GM18498 (cell line): ENCODE results near the gene NPIPB6.
"Not testable (repeated sequence)": the region's sequence is repeated elsewhere in the genome, so short reads cannot be mapped to it uniquely, and the experiment has no call there.

Experiments used
- ATAC-seq: cut with Tn5 transposase; IDR thresholded peaks from one replicate; pipeline ENCODE4 v1.9.1; 2021; ENCODE audit warnings: mild to moderate bottlenecking, moderate library complexity; ENCODE audit not compliant: unreplicated experiment

The NPIPB6 gene

DNA sequence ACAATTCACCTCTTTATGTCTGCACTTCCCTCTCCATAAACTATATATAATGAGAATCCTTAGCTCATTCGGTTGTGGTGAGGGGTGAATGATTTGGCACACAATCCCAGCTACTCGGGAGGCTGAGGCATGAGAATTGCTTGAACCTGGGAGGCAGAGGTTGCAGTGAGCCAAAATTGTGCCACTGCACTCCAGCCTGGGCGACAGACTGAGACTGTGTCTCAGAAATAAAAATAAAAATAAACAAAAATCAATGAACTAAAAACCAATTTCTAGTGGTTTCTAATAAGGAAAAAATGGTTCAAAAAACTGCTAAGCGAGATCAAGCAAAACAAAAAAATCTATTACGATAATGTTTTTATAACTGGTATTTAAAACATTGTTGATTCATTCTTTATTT is at the start of gene NPIPB6:
TSS of gene NPIPB6 (minus strand) at position 101 of the 400 bp plus-strand sequence. CDS start 686 bp downstream, outside the sequence.
- not testable (repeated sequence) for ATAC-seq

GRCh38 chr16:28403220-28404072 is 40.1 kb upstream of the NPIPB6 start, which contains the start of gene EIF3CL:
Gene EIF3CL, minus strand, starts transcription at chr16:28403841. Its CDS starts 223 bp downstream, at chr16:28403618.
- peak; percentile 98 for ATAC-seq

GRCh38 chr16:28392054-28392453 is 28.7 kb upstream of the NPIPB6 start:
- not testable (repeated sequence) for ATAC-seq

DNA sequence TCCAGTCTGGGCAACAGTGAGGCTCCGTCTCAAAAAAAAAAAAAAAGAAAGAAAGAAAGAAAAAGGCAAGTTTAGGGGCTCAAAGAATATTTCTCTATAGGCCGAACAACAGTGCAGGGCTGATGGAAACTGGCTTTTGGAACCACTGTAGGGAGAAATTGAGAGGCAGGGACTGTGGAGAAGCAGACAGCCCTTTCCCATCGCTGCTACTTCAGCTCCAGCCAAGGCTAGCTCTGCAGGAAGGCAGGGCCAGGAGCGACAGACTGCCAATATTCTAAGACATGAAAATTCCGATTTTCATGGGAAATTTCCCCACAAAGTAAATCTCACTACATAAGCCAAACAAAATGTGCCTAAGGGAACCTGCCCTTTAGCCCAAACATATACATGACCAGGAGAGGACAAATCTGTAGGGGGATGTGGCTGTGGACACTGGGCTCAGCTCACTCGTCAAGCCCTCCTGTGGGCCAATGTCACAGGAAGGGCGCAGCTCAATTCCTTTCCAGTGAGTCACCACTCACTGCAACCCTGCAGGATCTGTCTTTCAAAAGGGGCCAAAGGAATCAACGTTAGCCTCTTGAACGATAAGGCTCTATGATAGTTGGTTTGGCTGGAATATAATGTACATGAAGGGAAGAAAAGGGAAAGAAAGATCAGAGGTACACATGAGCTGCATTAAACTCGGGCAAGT is 19.0 kb upstream of the NPIPB6 start:
- not testable (repeated sequence) for ATAC-seq

DNA sequence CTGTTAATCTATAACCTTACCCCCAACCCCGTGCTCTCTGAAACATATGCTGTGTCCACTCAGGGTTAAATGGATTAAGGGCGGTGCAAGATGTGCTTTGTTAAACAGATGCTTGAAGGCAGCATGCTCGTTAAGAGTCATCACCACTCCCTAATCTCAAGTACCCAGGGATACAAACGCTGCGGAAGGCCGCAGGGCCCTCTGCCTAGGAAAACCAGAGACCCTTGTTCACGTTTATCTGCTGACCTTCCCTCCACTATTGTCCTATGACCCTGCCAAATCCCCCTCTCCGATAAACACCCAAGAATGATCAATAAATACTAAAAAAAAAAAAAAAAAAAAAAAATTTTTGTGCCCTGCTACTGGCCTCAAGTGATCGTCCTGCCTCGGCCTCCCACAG is 14.5 kb upstream of the NPIPB6 start:
- not testable (repeated sequence) for ATAC-seq

GRCh38 chr16:28377108-28377625 is 13.9 kb upstream of the NPIPB6 start:
- ATAC-seq = not testable (repeated sequence)

GRCh38 chr16:28375115-28375514 is 11.8 kb upstream of the NPIPB6 start:
- not testable (repeated sequence) for ATAC-seq

DNA sequence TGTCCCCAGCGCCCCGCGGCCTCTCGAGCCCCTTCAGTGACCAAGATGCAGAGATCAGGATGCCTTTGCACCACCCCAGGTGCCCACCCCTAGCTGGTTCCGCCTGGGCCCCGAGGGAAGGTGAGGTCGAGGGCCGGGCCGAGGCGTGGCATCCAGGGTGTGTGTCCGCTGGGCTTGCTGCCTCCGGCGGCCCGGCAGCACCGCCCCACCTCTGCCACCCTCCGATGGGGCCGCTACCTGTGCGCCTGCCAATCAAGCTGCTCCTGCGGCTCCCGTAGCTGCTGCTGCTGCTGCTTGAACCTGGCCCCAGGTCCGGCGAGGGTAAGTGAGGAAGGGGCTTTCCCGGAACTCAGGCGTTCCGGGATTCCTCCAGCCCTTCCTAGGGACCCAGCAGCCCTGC is 11.0 kb upstream of the NPIPB6 start:
- ATAC-seq = not testable (repeated sequence)

GRCh38 chr16:28367926-28368325 is 4.6 kb upstream of the NPIPB6 start:
- not testable (repeated sequence) for ATAC-seq

GRCh38 chr16:28364268-28365173 is 1.2 kb upstream of the NPIPB6 start:
- peak; percentile 93 for ATAC-seq

- not testable (repeated sequence) for ATAC-seq
Observed at GRCh38 chr16:28362600-28362999, 708 bp downstream of the NPIPB6 start.

- ATAC-seq = not testable (repeated sequence)
Observed at GRCh38 chr16:28338230-28338629, 25.1 kb downstream of the NPIPB6 start.

- ATAC-seq = not testable (repeated sequence)
Observed at GRCh38 chr16:28336940-28337710, 26.2 kb downstream of the NPIPB6 start.

DNA sequence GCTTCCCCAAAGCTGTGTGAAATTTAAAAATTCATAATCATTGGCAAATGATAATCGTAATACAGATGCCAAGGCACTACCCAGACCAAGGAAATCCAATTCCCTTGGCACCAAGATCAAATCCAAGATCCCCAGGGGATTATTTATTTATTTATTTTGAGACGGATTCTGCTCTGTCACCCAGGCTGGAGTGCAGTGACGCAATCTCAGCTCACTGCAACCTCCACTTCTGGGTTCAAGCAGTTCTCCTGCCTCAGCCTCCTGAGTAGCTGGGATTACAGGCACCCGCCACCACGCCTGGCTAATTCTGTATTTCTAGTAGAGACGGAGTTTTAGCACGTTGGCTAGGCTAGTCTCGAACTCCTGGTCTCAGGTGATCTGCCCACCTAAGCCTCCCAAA is 27.6 kb downstream of the NPIPB6 start:
- not testable (repeated sequence) for ATAC-seq

DNA sequence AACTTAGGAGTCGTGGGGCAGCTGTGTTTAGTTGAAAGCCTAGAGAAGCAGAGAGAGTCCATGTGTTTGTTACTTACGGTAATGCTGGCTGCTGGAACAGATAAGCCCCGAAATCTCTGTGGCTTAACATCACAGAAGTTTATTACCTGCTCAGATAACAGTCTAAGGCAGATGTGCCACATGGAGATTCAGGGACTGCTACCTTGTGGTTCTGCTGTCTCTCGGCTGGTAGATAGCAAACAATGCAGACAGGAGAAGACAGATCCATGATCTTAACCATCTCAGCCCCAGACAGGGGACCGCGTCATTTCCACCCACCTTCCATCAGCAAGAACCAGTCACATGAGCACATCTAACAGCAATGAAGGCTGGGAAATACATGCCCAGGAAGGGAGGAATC is 30.7 kb downstream of the NPIPB6 start:
- ATAC-seq = not testable (repeated sequence)

DNA sequence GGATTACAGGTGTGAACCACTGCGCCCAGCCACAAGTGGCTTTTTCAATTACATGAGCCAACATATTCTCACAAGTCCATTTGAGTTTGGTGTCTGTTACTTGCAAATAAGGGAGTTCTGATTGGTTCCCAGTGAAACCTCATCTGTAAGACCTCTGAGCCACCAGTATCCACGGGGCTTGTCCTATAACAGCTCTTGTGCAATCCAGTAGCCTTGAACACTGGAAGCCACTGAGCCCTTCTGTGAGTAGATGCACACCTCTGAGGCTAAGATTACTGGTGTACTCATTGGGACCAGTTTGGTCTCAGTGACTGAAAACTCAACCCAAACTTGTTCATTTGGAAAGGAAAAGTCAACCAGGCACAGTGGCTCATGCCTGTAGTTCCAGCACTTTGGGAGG is 32.3 kb downstream of the NPIPB6 start:
- ATAC-seq = not testable (repeated sequence)

DNA sequence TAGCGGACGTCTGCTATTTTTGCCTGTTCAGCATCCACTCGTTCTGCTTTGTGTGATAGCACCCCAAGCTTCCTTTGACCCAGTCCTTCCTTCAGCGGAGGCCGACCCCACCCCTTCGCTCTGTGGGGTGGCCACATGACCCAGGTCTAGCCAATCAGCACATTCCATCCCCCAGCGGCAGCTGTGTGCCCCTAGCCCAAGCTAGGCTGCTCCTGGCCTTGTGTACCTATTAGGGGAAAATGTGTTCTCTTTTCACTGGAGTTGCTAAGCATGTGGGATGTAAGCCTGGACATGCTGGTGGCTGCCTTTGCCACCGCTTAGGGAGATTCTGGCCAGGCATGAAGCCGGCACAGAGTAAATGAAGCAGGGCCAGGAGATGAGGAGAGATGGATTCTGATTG is 33.1 kb downstream of the NPIPB6 start:
- ATAC-seq = not testable (repeated sequence)

- no peak for ATAC-seq
Observed at GRCh38 chr16:28326881-28327610, 36.3 kb downstream of the NPIPB6 start.

- ATAC-seq = no peak
Observed at GRCh38 chr16:28324887-28325279, 38.4 kb downstream of the NPIPB6 start.
